Upper lobe of right lung (tissue), 1 donor: ENCODE results near the gene MTRR. TPM values are rescaled to one million over a fixed set of nuclear protein-coding genes. Genes with fewer than 3 reads are reported as not detected.
"Not testable (repeated sequence)": the region's sequence is repeated elsewhere in the genome, so short reads cannot be mapped to it uniquely, and the experiment has no call there.

Experiments used
- ATAC-seq: fragments of 200-7000 bp; cut with Tn5 transposase; one replicate; pipeline ENCODE4 v1.9.1; 2020; ENCODE audit warnings: mild to moderate bottlenecking, moderate library complexity
- DNase-seq: peaks from one replicate; pipeline ENCODE4 v3.0.0-alpha.2; 2020
- H3K27ac ChIP-seq: fragments of 200-600 bp; one replicate; pipeline ENCODE4 v1.8.0; 2022
- H3K27me3 ChIP-seq: fragments of 200-600 bp; one replicate; pipeline ENCODE4 v1.8.0; 2022; ENCODE audit warnings: mild to moderate bottlenecking
- H3K36me3 ChIP-seq: fragments of 200-600 bp; one replicate; pipeline ENCODE4 v1.8.0; 2022
- H3K4me1 ChIP-seq: fragments of 200-600 bp; one replicate; pipeline ENCODE4 v1.8.0; 2022
- H3K4me3 ChIP-seq: fragments of 200-600 bp; one replicate; pipeline ENCODE4 v1.8.0; 2022; ENCODE audit warnings: mild to moderate bottlenecking
- H3K9me3 ChIP-seq: fragments of 200-600 bp; one replicate; pipeline ENCODE4 v1.8.0; 2022
- intact Hi-C: fragments of 100-400 bp; cut with DNase I; formaldehyde crosslinking; loops from one replicate; pipeline ENCODE4 v1.11.0; 2022
- total RNA-seq: library from RNA; stranded (reverse); fragmentation: NEBNext Ultra II Directional; extraction: Animal tissue kit (Norgen Biotek cat#: 25700); gene quantifications from one replicate; pipeline ENCODE4 v1.2.1, GENCODE V29; 2021
- TF ChIP-seq, protein P1 (sequence below): fragments of 200-600 bp; IDR thresholded peaks from one replicate; pipeline ENCODE4 v1.8.0; 2022; ENCODE audit warnings: antibody characterized with exemption
- donor health status: DM: no; HTN: yes; CAD: no; lungs with severe emphysema.

The MTRR gene
- total RNA-seq, 1 donor from 2014 or later = 116 TPM

GRCh38 chr5:7907612-7908011 is 38.7 kb downstream of the MTRR start:
- intact Hi-C loops = no loop called here
- Histone ChIP-seq H3K27ac (no peak overlapping the region), H3K9me3 (peaks cover 10% of the 10 kb centered on the region), H3K36me3 (peaks cover 15% of the 10 kb centered on the region), H3K4me3 (no peak overlapping the region), H3K27me3 (no peaks in the 10 kb centered on the region), H3K4me1 (no peaks in the 10 kb centered on the region)
- TF ChIP-seq, protein P1, sequence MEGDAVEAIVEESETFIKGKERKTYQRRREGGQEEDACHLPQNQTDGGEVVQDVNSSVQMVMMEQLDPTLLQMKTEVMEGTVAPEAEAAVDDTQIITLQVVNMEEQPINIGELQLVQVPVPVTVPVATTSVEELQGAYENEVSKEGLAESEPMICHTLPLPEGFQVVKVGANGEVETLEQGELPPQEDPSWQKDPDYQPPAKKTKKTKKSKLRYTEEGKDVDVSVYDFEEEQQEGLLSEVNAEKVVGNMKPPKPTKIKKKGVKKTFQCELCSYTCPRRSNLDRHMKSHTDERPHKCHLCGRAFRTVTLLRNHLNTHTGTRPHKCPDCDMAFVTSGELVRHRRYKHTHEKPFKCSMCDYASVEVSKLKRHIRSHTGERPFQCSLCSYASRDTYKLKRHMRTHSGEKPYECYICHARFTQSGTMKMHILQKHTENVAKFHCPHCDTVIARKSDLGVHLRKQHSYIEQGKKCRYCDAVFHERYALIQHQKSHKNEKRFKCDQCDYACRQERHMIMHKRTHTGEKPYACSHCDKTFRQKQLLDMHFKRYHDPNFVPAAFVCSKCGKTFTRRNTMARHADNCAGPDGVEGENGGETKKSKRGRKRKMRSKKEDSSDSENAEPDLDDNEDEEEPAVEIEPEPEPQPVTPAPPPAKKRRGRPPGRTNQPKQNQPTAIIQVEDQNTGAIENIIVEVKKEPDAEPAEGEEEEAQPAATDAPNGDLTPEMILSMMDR = no peak
- no peak for ATAC-seq
- DNase-seq = no peak

- DNase-seq (no peak), ATAC-seq (no peak)
- TF ChIP-seq, protein P1 = no peak
- intact Hi-C loops = no loop called here
- H3K9me3 ChIP-seq = peaks cover 10% of the 10 kb centered on the region
- no peaks in the 10 kb centered on the region for H3K4me1 ChIP-seq
- no peaks in the 10 kb centered on the region for H3K27me3 ChIP-seq
- peaks cover 8% of the 10 kb centered on the region for H3K36me3 ChIP-seq
- H3K27ac ChIP-seq = no peak overlapping the region
- no peak overlapping the region for H3K4me3 ChIP-seq
Observed at GRCh38 chr5:7908317-7908716, 39.4 kb downstream of the MTRR start.

- TF ChIP-seq, protein P1 = no peak
- Histone ChIP-seq H3K4me3 (no peak overlapping the region), H3K36me3 (no peaks in the 10 kb centered on the region), H3K27me3 (no peaks in the 10 kb centered on the region), H3K9me3 (peaks cover 10% of the 10 kb centered on the region), H3K4me1 (no peaks in the 10 kb centered on the region), H3K27ac (no peak overlapping the region)
- ATAC-seq (no peak), DNase-seq (no peak)
- intact Hi-C loops = no loop called here
Observed at GRCh38 chr5:7910738-7911428, 41.9 kb downstream of the MTRR start.

DNA sequence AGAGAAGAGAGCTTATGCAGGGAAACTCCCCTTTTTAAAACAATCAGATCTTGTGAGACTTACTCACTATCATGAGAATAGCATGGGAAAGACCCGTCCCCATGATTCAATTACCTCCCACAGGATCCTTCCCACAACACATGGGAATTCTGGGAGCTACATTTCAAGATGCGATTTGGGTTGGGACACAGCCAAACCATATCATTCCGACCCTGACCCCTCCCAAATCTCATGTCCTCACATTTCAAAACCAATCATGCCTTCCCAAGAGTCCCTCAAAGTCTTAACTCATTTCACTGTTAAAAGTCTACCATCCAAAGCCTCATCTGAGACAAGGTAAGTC is 42.5 kb downstream of the MTRR start:
- intact Hi-C loops, H3K27ac ChIP-seq, ATAC-seq, H3K9me3 ChIP-seq, H3K27me3 ChIP-seq, DNase-seq, H3K4me1 ChIP-seq, H3K4me3 ChIP-seq, H3K36me3 ChIP-seq: not testable (repeated sequence)

DNA sequence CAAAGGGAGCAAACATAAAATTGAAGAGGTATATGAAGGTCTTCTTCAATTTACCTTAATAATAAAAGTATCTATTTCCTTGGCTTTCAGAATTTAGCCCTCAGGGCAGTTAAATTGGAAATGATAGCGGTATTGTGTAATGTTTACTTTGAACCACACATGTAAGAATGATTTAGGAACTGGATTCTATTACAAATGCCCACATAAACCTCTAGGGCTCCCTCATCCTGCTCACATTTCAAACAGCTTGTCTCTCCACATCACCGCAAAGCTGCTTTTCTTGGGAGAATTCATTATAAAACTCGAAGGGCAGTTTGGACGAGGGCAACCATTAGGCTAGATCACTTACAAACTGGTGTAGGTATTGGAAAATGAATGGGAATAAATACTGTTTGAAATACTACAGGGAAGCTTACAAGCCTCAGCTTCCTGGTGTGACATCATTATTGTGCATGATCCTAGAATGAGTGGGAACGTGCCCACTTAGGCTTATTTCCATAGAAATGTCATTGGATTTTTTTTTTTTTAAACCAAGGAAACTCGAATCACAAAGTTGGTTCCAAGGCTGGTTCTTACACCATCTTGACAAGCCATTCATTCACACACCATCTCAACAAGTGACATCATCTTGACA is 47.3 kb downstream of the MTRR start:
- H3K4me3 ChIP-seq = no peak overlapping the region
- no peaks in the 10 kb centered on the region for H3K4me1 ChIP-seq
- intact Hi-C loops = no loop called here
- no peaks in the 10 kb centered on the region for H3K36me3 ChIP-seq
- TF ChIP-seq, protein P1 = no peak
- DNase-seq (no peak), ATAC-seq (no peak)
- no peaks in the 10 kb centered on the region for H3K9me3 ChIP-seq
- no peak overlapping the region for H3K27ac ChIP-seq
- no peaks in the 10 kb centered on the region for H3K27me3 ChIP-seq
